Esophagus (tissue), 2 donors: ENCODE results near the gene TGFBR3. TPM values are rescaled to one million over a fixed set of nuclear protein-coding genes. Genes with fewer than 3 reads are reported as not detected.

ENCODE experiments used
- H3K27ac ChIP-seq, 2 donors: one replicate each; pipeline ENCODE4 v1.5.1; 2013; ENCODE audit warnings: low read depth in 2 of 2, mild to moderate bottlenecking in 2 of 2, inconsistent platforms in 1 of 2, low read length in 1 of 2, moderate library complexity in 1 of 2
- H3K27me3 ChIP-seq, 2 donors: one replicate each; pipeline ENCODE4 v1.6.1; 2013; ENCODE audit warnings: low read length in 2 of 2, control low read depth in 1 of 2, mild to moderate bottlenecking in 1 of 2; ENCODE audit not compliant: insufficient read depth in 2 of 2, control insufficient read depth in 1 of 2
- H3K36me3 ChIP-seq, 2 donors: one replicate each; pipeline ENCODE4 v1.6.1; 2013; ENCODE audit warnings: low read length in 1 of 2; ENCODE audit not compliant: control insufficient read depth in 2 of 2, insufficient read depth in 2 of 2
- H3K4me1 ChIP-seq, 2 donors: one replicate each; pipeline ENCODE4 v1.6.1; 2013; ENCODE audit warnings: low read length in 1 of 2; ENCODE audit not compliant: control insufficient read depth in 2 of 2, insufficient read depth in 2 of 2
- H3K4me3 ChIP-seq, 2 donors: one replicate each; pipeline ENCODE4 v1.5.1; 2013; ENCODE audit warnings: low read length in 2 of 2, mild to moderate bottlenecking in 2 of 2, low read depth in 1 of 2, moderate library complexity in 1 of 2
- H3K9me3 ChIP-seq, 2 donors: one replicate each; pipeline ENCODE4 v1.6.1; 2013; ENCODE audit warnings: mild to moderate bottlenecking in 2 of 2, low read depth in 1 of 2, low read length in 1 of 2, moderate library complexity in 1 of 2; ENCODE audit not compliant: control insufficient read depth in 2 of 2, insufficient read depth in 1 of 2
- WGBS, 2 donors: extraction: QIAGEN DNeasy Blood & Tissue Kit; methylation state at CpG; one replicate each; pipeline ENCODE4 v1.1.7; 2013; 5-methylcytosine and 5-hydroxymethylcytosine counted together
- polyA plus RNA-seq, 2 donors: library from polyadenylated mRNA; stranded (reverse); fragments of 200-250 nt; gene quantifications; one replicate each; pipeline ENCODE4 v1.2.3, GENCODE V29; 2013
- donor health status: healthy with polysubstance abuse.
- donor health status: Bipolar disorder and iron deficiency.

TGFBR3 gene
- polyA plus RNA-seq, 2 donors = 3.8 to 10.5 TPM

DNA sequence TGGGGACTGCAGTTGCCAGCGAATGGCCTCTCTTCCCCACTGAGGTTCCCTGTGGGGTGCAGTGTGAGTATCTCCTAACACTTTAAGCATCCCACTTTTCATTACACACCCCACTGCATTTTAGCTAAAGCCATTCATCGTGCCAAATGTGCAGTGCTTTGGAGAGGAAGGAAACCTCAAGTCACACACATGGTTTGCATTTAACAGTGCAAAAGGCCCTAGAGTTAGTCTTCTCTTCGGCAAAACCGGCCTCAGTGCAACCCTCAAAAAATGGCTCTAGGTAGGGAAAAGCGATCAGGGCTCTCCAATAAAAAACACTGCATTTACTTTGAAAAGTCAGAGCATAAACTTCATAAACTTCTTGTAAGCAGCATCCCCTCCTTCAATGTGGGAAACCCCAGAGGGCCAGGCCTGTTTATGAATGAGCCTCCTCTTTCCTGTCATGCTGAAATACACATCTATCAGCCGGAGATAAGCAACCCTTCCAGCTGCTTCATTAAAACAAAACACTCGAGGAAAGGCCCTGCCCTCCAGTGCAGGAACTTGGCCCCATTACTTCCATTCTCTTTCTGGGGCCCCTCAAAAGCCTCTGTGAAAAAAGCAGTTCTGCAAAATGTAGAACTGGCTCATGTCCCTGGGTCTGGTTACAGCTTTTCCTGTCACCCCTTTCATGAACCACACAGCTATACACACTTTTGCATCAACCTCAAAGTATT, 201.3 kb downstream of the TGFBR3 start:
- Histone ChIP-seq H3K27me3 (no peaks in the 10 kb centered on the region), H3K27ac (peak overlapping the region in 1 of 2 donors; percentile 41), H3K9me3 (no peaks in the 10 kb centered on the region), H3K36me3 (no peaks in the 10 kb centered on the region), H3K4me1 (peaks cover 3 to 4% of the 10 kb centered on the region in 2 donors), H3K4me3 (no peak overlapping the region)
- WGBS, 2 donors = 47 to 50% methylated on average over 7 of the region's 7 CpGs

DNA sequence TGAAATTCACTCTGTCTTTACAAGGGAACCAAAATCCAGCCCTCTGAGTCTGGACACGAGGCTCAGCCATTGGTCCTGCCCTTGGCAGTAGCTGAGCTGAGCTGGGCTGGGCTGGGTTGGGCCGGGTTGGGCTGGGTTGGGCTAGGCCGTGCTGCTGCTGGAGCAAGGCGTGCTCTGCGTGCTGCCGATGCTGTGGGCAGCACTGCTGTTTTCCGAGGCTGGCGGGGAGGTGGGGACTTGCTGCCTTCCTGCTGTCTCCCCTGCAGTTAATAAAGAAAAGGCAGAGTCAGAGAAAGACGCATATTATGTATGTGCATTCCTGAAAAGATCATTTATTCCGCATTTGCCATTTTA, 202.4 kb downstream of the TGFBR3 start:
- no peaks in the 10 kb centered on the region for H3K9me3 ChIP-seq
- no peak overlapping the region for H3K4me3 ChIP-seq
- no peaks in the 10 kb centered on the region for H3K27me3 ChIP-seq
- H3K36me3 ChIP-seq = no peaks in the 10 kb centered on the region
- WGBS, 2 donors = 51 to 57% methylated on average over 10 of the region's 10 CpGs
- H3K27ac ChIP-seq = no peak overlapping the region
- peaks cover 3 to 4% of the 10 kb centered on the region in 2 donors for H3K4me1 ChIP-seq

DNA sequence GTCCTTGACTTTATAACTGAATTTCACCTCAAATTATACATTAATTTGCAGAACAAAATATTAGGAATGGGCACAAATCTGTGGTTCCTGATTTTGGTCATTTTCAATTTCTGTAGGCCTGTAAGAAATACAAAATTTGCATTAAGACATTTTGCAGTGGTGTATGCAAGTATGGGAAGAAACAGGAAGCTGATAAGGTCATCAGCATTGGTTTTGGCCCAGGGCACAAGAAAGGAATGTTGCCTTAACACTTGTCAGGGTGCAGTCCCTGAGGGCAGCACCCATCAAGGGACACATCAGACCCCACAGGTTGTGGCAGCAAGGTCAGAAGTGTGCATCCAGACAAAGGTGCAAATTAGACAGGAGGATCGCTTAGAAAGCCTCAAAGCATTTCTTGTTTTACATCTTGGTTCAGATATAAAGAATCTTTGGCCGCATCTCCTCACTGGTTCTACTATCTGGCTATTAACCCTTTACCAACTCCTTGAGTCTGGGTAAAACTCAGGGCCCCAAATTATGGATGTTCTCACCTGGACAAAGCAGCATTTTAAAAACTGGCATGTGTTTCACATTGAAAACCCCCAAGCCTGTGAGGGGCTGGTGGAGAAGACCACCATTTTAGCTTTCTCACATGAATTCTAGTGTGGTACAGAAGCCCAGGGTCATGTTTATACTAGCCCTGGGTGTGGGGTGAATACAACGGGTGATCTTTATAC, 202.9 kb downstream of the TGFBR3 start:
- Histone ChIP-seq H3K36me3 (no peaks in the 10 kb centered on the region), H3K4me3 (no peak overlapping the region), H3K27me3 (no peaks in the 10 kb centered on the region), H3K27ac (no peak overlapping the region), H3K4me1 (peaks cover 3 to 4% of the 10 kb centered on the region in 2 donors), H3K9me3 (no peaks in the 10 kb centered on the region)
- WGBS, 2 donors = 67 to 69% methylated on average over 3 of the region's 3 CpGs

DNA sequence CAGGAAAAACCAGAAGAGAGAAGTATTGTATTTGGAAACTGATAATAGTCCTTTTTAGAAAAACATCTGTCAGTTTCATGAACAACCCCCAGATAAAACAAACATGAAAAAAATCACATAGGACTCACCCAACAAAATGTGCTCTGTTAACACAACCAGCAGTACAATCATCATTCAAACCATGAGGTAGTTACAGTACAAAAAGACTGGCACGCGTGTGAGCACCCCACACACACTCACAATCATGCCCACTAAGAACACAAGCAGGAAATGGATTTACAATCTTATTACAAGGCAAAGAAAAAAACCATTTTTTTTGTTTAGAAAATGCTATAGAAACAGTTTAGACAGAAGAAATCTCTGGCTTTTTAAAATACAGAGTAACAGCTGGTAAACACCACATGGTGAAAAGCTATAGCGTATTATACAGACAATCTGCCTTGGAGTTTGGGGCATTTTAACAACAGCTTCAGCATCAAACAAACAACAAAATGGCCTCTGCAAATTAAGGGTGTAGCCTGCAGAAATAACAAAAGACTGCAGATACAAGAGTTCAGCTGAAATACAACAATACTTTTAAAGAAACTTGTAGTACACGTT, 205.3 kb downstream of the TGFBR3 start:
- Histone ChIP-seq H3K27ac (no peak overlapping the region), H3K9me3 (no peaks in the 10 kb centered on the region), H3K27me3 (no peaks in the 10 kb centered on the region), H3K36me3 (no peaks in the 10 kb centered on the region), H3K4me1 (peaks cover 3 to 4% of the 10 kb centered on the region in 2 donors), H3K4me3 (no peak overlapping the region)
- 89% methylated on average over 4 of the region's 4 CpGs for WGBS, 2 donors

DNA sequence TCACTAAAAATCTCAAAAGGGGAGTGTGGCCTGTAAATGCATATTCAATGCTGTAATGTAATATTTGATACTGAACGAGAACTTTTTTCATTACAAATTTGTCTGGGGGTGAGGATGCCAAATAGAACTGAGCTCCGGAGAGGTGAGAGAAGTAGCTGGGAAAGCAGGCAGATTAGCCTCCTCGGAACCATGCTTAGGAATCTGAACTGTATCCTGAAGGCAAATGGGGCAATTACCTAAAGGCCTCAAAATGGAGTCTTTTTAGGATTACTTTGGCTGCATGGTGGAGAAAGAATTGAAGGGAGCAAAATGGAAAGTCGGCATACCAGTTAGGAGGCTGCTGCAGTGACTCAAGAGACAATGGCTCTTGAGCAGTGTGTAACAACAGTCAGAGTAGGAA, 206.5 kb downstream of the TGFBR3 start:
- Histone ChIP-seq H3K4me3 (no peak overlapping the region), H3K9me3 (no peaks in the 10 kb centered on the region), H3K4me1 (peaks cover 0 to 3% of the 10 kb centered on the region in 2 donors), H3K27me3 (no peaks in the 10 kb centered on the region), H3K36me3 (no peaks in the 10 kb centered on the region), H3K27ac (no peak overlapping the region)
- WGBS, 2 donors = 93 to 98% methylated on average over 4 of the region's 4 CpGs

DNA sequence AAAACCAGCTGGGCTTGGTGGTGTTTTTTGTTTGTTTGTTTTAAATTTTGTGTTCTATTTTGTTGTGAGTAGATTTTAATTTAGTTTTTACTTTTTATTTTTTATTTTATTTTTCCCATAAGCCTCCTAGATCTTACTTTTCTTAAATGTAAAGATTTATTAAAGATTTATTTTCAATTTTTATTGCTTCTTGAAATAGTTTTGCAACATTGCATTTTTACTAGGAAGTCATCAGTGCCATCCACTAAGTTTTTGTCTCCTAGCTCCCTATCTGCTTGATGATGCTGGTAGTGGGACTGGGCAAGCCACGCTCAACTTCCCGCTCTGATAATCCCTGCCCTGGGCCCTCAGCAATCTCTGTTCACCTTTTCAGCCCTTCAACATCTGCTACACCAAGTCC, 209.9 kb downstream of the TGFBR3 start:
- H3K27ac ChIP-seq = no peak overlapping the region
- no peaks in the 10 kb centered on the region for H3K36me3 ChIP-seq
- no peaks in the 10 kb centered on the region for H3K9me3 ChIP-seq
- H3K27me3 ChIP-seq = no peaks in the 10 kb centered on the region
- no peaks in the 10 kb centered on the region for H3K4me1 ChIP-seq
- H3K4me3 ChIP-seq = no peak overlapping the region
- 94 to 99% methylated on average over 2 of the region's 2 CpGs for WGBS, 2 donors

DNA sequence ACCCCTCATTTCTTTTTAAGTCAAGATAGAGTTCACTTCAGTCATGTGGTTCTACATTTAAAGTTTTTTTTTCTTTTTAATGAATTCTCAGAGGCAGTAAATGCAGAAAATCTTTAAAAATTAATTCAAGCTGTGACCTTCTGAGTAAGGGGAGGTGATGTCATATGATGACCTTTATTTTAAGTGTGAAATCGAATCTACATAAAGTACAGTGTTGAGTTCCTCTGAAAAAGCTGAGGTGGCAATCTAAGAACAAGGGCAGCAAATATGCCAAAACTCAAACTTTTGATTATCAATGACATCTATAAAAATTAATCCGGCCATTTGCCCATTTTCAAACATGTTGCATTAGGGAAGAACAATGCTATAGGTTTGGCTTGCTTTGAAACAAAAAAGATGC, 211.8 kb downstream of the TGFBR3 start:
- no peak overlapping the region for H3K4me3 ChIP-seq
- WGBS, 2 donors = 79 to 82% methylated on average over 2 of the region's 2 CpGs
- no peaks in the 10 kb centered on the region for H3K27me3 ChIP-seq
- H3K9me3 ChIP-seq = no peaks in the 10 kb centered on the region
- no peaks in the 10 kb centered on the region for H3K4me1 ChIP-seq
- no peak overlapping the region for H3K27ac ChIP-seq
- H3K36me3 ChIP-seq = no peaks in the 10 kb centered on the region

DNA sequence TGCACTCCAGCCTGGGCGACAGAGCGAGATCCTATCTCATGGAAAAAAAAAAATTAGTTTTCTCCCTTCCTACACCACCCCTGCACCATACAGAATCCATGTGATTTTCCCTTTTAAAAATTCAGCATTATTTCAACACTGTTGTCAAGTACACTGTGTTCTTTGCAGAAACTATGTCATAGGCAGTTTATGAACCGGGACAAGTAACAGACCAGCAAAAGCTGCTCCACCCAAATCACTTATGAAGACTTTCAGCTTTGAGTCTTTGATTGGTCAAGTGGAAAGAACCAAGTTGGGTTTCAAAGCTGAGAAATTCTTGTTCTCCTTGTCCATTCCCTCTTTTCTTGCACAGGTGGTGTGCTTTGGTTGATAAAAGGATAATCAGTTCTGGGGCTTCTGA, 212.3 kb downstream of the TGFBR3 start:
- Histone ChIP-seq H3K36me3 (no peaks in the 10 kb centered on the region), H3K27me3 (no peaks in the 10 kb centered on the region), H3K9me3 (no peaks in the 10 kb centered on the region), H3K4me3 (no peak overlapping the region), H3K4me1 (no peaks in the 10 kb centered on the region), H3K27ac (no peak overlapping the region)
- 54 to 84% methylated on average over 3 of the region's 3 CpGs for WGBS, 2 donors

DNA sequence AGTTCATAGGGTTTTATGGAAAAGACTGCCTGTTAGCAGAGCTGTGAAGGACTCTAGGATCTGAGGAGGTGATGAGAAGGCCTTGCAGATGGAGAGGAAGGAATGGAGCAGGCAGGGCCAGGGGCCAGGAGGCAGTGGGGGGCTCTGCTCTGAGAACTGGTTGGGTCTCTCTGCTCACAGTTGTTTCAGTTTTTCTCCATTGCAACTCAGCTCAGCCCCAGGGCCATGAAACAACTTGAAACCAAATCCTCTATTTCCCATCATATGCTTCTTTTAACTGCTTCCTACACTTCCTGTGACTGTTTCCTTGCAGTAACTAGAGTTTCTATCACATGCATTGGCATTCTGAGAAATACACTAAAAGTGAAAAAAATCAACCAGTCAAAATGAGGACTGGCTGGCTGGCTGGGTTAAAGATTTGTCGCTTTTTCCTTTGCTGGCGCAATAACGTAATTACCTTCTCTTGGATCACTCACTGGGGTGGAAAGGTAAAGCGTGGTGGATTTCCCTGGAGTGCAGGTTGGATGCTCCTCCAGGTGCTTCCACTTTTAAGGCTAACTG, 213.3 kb downstream of the TGFBR3 start:
- no peak overlapping the region for H3K4me3 ChIP-seq
- WGBS, 2 donors = 82 to 88% methylated on average over 4 of the region's 4 CpGs
- no peaks in the 10 kb centered on the region for H3K36me3 ChIP-seq
- H3K27me3 ChIP-seq = no peaks in the 10 kb centered on the region
- H3K4me1 ChIP-seq = no peaks in the 10 kb centered on the region
- no peak overlapping the region for H3K27ac ChIP-seq
- no peaks in the 10 kb centered on the region for H3K9me3 ChIP-seq
